SKM-1 (cell line): ENCODE measurements around the gene VPS4A.
A peak's percentile ranks its signal among the peaks of the same experiment; 100 is the strongest.
"Not testable (repeated sequence)": the region's sequence is repeated elsewhere in the genome, so short reads cannot be mapped to it uniquely, and the experiment has no call there.

Experiments
- DNase-seq: peaks from one replicate; lab custom pipeline; 2025; ENCODE audit not compliant: unreplicated experiment; lab: John Stamatoyannopoulos, UW

The VPS4A gene

DNA sequence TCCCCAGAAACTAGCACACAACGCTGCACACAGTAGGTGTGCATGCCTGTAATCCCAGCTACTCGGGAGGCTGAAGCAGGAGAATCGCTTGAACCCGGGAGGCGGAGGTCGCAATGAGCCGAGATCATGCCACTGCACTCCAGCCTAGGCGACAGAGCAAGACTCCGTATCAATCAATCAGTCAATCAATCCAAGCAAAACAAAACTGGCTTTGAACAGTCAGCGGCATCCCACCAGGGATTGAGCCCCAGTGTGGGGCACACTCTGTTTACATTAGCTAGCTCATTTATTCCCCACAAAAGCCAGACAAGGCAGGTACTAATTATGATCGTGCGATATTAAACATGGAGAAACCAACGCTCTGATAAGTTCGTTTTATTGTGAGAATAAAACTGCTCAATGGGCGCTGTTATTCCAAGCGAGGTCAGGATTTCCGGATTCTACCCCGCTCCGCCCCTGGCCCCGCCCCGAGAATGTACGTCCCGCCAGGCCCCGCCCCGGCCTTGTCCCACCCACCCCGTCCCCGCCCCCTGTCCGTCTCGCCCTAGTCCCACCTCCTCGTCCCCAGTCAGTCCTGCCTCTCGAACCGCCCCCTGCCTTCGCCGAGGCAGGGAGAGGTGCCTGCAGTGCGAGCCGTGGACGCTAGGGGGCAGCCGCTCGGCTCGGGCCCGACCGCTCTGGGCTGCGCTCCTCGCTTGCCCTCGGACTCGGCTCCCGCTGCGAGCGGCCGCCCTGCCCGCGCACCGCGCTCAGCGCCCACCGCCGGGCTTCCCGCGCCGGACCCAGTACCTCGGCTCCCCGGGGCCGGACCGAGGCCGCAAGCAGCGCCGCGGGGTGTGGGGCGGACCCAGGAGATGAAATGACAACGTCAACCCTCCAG is at the start of gene VPS4A:
Gene VPS4A, plus strand, starts transcription at position 698 of the 880 bp plus-strand sequence. Its CDS starts 162 bp downstream, at position 860.
- DNase-seq, result peak; percentile 82

GRCh38 chr16:69266334-69267063 is 44.7 kb upstream of the VPS4A start:
- no peak for DNase-seq

DNA sequence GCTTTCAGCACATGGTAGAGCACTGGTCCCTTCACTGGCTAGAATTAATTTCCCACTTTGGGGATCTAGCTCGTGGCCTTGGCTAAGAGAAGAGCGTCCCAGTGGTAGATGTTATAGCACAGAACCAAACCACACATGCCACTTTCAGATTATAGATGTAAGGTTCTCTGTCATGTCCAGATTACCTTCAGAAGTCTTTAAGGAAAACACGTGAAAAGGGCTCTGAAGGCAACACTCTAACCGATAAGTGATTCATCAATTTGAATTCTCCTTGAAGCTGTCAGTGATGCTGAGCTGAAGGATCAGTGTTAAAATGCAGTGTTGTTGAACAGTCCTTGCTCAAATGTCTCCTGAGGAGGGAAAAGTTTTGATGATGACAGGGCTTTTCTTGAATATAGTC is 43.5 kb upstream of the VPS4A start:
- DNase-seq, result no peak

DNA sequence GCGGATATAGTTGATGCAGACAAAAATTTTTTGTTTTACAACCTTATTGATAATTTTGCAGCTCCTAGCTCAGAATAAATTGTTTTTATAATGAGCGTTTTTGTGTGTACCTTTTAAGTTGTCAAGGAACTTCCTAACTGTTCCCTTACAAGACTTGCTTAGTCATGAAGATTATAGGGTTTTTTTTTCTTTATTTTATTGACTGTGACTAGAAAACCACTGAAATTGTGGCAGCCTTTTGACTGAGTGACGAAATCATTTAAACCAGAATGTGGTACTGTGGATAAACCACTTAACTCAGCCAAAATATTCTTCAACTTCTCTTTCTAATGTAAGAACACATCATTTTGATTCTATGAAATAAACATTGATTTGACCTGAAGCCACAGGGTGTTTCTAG is 40.8 kb upstream of the VPS4A start:
- no peak for DNase-seq

DNA sequence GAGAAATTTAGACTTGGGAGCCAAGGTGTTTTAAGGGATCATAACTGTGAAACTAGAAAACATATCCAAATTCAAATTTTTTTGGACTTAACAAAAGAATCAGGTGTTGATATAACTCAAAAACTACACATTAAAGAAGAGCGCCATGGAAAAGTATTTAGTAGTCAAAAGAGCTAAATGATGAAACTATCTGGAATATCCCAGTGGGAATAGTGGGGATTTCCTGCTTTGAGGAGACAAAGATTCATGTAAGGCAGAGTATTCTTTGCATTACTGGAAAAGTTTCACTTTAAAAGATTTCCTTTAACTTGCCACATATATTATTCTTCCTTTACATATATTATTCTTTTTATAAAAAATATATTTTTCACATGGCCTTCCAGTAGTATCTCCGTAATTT is 40.3 kb upstream of the VPS4A start:
- no peak for DNase-seq

GRCh38 chr16:69273009-69273408 is 38.1 kb upstream of the VPS4A start:
- DNase-seq, result no peak

DNA sequence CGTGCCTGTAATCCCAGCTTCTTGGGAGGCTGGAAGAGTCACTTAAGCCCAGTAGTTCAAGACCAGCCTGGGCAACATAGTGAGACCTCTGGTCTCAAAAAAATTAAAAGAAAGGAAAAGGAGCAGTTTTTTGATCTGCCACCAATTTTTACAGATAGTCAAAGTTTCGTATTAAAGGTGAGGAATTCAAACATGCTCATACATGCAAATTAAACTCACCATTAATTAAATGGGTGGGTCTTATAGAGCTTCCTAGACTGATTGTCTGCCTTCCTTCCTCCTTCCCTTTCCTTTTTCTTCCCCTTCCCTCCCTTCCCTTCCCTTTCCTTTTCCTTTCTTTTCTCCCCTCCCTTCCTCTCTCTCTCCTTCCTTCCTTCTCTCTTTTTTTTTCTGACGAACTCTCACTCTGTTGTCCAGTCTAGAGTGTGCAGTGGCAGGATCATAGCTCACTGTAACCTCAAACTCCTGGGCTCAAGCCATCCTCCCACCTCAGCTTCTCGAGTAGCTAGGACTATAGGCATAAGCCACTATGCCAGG is 36.4 kb upstream of the VPS4A start:
- no peak for DNase-seq

DNA sequence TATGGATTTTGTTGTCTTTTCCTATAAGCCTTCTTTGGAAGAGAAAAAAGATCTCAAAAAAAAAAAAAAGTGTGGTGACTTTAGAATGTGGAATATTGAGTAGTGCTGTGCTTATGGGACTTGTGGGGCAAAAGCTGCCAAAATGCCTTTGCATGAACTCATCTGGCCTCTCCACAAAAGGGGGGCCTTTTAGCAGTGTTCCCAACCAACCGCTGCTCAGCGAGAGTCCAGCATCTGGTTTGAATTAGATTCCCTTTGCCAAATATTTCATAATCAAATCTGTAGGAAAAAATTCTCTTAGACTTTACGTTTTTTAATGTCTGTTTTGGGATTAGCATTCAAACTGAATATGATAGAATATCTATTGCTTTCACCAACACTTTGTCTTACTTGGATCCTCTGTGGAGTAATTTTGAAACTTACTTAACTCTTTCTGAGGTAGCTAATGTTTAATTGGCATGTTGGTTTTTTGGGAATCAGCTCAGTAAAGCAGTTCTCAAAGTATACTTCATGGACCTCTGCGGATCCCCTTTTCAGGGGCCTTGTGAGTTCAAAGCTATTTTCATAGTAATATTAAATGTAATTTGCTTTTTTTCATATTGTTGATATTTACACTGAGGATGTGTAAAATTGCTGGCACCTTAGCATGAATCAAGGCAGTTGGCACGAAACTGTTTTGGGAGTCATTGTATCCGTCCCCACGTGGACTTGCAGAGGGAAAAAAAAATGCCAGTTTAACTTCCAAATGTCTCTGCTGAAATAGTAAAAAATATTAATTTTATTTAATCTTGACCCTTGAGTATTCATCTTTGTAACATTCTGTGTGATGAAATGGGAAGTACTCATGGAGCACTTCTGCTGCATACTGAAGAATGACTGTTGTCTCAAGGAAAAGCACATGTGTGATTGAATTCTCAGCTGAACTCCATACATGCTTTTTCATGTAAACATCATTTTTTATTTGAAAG is 34.7 kb upstream of the VPS4A start:
- no peak for DNase-seq

- no peak for DNase-seq
These were observed 33.7 kb upstream of the VPS4A start for GRCh38 chr16:69277413-69277812.

GRCh38 chr16:69283851-69284250 is 27.3 kb upstream of the VPS4A start:
- DNase-seq, result no peak

DNA sequence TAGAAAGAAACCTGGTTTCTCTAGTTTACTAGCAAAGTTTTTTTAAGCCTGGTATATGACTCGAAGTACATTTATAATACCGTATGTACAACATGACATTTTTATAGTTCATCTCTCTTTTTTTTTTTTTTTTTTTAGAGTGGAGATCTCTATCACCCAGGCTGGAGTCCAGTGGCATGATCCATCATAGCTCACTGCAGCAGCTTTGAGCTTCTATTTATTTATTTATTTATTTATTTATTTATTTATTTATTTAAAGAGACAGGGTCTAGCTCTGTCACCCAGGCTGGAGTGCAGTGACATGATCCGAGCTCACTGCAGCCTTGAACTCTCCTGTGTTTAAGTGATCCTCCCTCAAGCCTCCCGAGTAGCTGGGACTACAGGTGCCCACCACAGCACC is 25.9 kb upstream of the VPS4A start:
- no peak for DNase-seq

- DNase-seq, result peak; percentile 24
These were observed 24.0 kb upstream of the VPS4A start for GRCh38 chr16:69286941-69287713.

DNA sequence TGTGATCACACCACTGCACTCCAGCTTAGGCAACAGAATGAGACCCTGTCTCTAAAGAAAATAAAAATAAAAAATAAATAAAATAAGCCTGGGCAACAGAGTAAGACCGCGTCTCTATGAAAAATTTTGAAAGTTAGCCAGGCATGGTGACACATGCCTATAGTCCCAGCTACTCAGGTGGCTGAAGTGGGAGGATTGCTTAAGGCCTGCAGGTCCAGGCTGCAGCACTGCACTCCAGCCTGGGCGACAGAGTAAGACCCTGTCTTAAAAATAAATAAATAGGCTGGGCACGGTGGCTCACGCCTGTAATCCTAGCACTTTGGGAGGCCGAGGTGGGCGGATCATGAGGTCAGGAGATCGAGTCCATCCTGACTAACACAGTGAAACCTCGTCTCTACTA is 19.5 kb upstream of the VPS4A start:
- DNase-seq, result not testable (repeated sequence)

GRCh38 chr16:69293401-69293800 is 17.7 kb upstream of the VPS4A start:
- no peak for DNase-seq

GRCh38 chr16:69294051-69294450 is 17.1 kb upstream of the VPS4A start:
- no peak for DNase-seq

- not testable (repeated sequence) for DNase-seq
These were observed 14.4 kb upstream of the VPS4A start for GRCh38 chr16:69296771-69297170.

GRCh38 chr16:69298261-69298660 is 12.9 kb upstream of the VPS4A start:
- no peak for DNase-seq

DNA sequence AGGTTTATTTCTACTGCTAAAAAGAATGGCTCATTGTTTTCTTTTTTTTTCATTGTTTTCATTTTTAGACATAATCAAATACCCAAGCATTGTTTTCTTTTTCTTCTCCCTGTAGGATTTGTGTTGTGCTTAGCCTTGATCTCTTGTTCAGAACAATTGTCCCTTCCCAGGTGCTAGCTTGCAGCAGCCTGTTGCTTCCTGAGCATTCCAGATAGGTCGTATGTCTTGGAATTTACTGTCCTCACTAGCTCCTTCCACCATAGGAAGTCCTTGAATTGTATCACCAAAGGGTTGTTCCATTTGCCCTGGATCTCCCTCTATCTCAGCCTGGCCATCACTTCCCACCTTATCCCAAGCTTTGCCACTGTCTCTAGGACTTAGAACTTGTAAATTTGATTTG is 10.0 kb upstream of the VPS4A start:
- no peak for DNase-seq

DNA sequence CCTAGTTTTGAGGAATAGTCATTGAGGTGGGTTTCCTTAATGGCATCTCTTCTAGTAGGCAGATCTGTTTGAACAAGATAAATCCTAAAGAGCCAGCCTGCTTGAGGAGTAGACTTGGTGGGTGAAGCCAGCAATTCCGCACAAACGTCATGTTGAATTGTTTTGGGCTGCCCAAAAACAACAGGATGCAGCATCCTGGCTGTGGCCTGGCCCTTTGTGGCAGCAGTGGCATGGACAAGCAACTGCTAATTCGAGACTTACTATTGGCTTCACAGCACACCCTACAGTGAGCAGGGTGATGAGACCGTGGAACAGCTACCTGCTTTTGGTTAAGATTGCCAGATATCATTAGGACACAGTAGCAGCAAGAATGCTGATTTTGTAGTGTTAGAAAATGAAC is 9.3 kb upstream of the VPS4A start:
- no peak for DNase-seq

GRCh38 chr16:69302301-69302700 is 8.8 kb upstream of the VPS4A start:
- no peak for DNase-seq
